ENCODE data around the gene TMC2.
"Not testable (repeated sequence)": the region's sequence is repeated elsewhere in the genome, so short reads cannot be mapped to it uniquely, and the experiment has no call there.

Gene TMC2

DNA sequence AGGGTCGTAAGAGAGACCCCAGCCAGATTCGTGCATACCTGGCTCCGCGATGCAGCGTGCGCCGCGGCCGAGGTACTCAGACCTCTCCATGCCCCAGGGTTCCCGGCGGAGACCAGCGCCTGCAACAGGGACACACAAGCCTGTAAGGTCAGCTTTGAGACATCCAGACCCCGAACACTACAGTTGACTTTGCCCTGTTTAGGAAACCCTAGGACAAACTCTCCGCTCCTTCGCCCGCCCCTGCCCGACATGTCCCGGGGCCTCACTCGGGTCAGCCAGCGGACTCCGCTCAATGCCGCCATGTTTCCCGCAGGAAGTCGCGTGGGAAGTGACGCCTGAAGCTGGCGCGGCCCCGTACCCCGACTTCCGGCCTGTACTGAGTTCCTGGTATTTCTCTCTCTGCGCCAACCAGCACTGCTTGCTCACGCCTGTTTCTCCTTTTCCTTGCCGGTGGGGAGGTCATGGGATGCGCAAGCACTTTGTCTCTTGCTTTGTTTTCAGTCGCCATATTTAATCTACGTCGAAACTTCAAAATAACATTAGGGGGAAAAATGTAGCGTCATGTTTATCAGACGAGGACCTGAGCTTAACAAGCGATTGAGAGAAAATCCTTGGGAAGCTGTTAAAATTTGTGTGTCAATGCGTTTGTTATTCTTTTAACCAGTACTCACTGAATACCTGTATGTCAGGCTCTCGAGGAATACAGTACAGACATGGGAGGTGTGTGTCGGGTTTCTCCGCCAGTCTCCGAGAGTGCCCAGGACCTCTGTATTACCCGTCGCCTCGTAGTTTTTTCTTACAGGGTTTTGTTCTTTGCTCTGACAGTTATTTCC lies 127.7 kb downstream of the TMC2 start, which contains the start of gene IDH3B:
TSS of gene IDH3B (minus strand) at position 330 of the 833 bp plus-strand sequence. CDS start at position 302, 28 bp downstream.
- peak; percentile 97 for DNase-seq

DNA sequence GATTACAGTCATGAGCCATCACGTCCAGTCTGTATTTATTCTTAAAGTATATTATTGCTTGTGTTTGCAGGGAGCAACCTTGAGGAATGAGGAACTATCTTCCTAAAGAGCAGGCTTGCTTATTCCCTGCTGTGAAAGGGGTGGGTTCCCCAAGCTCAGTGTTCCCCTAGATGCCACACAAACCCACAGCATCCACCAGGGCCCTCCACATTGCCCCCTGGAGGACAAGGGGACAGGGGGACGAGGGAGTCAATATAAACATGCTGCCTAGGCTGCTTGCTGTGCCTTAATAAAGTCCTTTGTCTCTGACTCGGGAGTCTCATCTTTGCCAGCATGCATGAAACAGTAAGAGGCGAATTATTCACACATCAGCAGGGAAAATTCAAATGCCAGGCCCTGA lies 135.6 kb downstream of the TMC2 start:
- DNase-seq, result peak; percentile 50

DNA sequence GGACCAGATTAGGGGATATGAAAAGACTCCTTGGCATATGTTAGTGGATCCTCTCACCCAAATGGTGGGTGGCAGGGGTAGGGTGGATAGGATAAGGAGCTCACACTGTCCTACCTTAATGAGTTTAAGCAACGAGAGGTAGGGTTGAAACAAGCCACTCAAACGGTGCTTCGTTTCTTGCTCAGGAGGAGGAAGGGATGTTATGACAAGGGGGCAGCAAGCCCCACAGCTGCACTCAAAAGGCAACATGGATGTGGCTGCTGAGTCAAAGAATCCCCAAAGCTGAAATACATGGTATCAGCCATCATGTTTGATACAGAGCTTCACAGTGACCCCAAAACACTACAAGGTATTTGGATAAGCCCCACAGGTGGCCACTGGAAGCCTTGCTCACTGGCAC lies 136.1 kb downstream of the TMC2 start:
- DNase-seq, result no peak

DNA sequence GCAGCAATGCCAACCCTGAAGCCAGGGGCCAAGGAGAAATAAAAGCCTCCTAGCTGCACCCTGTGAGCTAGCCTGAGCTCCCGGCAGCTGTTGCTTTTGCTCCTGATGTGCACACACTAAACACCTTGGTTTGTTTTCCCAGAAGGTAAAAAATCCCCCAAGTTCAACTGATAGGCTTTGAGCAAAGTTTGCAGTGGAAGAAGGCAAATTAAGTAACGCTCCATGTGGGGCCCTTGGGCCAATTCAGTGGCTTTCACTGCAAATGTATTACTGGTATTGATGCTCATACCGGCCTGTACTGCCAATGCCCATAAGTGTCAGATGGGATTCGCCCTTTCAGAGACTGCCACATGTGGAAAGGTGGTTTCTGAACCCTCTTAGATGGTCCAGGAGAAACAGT lies 137.1 kb downstream of the TMC2 start:
- no peak for DNase-seq

DNA sequence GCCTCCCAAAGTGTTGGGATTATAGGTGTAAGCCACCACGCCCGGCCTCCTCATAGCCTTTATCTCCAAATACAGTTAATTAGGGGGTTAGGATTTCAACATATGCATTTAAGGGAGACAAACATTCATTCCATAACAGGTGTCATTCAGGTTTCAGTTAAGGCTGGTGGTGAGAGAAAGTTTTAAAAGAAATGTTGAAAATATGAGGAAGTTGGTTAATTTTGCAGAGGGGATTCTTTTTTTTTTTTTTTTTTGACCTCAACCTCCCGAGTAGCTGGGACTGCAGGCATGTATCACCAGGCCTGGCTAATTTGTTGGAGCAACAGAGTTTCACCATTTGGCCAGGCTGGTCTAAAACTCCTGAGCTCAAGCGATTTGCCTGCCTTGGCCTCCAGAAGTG lies 143.7 kb downstream of the TMC2 start:
- DNase-seq, result no peak

DNA sequence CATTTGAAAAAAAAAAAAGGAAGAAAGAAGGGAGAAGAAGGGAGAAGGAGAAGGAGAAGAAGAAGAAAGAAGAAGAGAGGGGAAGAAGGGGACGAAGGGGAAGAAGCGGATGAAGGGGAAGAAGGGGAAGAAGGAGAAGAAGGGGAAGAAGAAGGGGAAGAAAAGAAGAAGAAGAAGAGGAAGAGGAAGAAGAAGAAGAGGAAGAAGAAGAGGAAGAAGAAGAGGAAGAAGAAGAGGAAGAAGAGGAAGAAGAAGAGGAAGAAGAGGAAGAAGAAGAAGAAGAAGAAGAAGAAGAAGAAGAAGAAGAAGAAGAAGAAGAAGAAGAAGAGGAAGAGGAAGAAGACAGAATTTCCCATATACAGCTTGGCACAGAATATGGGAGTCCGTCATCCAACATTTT lies 145.7 kb downstream of the TMC2 start:
- not testable (repeated sequence) for DNase-seq

DNA sequence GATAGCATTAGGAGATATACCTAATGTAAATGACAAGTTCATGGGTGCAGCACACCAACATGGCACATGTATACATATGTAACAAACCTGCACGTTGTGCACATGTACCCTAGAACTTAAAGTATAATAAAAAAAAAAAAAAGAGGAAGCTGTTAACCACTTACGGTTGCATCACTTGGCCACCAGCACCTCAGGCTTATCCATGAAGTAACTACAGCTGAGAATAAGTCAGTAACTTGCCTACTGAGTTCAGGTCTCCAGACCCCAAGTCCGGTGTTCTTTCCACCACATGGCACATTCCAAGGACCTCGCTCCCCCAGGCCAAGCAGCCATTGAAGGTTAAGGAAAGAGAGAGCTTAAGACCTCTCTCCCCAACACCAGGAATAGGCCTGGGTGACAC lies 148.4 kb downstream of the TMC2 start:
- DNase-seq, result peak; percentile 91

DNA sequence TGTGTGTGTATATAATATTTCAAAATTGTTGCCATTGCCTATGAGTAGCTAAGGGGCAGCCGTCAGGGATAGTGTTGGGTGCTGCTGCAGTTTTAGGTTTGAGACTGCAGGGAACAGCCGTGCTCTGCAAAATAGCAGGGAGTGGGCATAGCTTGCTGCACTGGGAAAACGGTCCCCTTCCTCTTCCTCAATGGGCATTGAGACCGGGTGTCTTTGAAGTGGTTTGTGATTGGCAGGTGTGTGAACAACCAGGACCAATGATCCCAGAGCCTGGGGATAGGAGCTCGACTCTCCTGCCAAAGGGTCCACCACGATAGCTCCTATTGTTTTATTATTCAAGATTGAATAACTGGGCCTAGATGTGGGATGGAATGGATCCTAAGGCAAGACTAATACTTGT lies 151.1 kb downstream of the TMC2 start:
- DNase-seq, result no peak

DNA sequence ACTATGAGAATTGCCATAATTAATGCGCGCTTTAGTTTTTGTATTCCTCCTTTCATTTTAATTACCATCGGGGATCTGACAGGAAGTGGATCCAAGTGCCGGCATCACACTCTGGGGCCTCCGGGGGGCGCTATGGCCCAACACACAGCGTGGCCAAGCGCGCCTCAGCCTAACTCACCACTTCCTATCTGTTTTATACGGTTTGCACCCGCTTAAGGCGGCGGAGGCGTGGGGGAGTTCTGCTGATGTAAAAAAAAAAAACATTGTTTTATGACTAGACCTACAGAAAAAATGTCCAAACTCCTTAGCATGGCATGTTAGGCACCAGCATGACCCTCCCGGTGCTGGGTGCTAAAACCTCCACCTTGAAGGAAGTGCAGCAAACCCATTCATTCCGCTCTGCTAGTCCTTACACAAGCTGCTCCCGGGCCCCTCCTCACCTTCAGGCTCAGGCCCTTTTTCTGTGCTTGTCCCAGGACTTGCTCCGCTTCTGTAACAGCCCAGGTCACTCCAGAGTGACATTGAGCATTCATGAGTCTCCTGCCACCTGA lies 151.7 kb downstream of the TMC2 start:
- DNase-seq, result peak; percentile 96

DNA sequence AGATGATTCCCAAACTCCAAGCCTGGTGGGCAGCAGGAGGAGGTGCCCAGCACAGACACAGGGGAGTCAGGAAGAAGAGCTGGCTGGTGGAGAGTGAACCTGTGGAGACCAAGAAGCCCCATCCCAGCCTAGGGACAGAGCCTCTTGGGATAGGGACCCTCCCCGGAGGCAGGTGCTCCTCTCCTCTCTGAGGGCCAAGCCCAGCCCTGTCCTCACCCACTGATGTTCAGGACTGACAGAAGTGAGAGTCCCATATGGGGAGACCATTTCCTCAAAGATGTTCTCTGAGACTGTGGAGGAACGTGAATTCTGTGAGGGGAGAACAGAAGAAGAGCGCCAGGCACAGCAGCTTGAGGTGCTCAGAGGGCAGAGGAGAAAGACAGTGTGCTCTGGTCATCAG lies 153.8 kb downstream of the TMC2 start:
- no peak for DNase-seq

DNA sequence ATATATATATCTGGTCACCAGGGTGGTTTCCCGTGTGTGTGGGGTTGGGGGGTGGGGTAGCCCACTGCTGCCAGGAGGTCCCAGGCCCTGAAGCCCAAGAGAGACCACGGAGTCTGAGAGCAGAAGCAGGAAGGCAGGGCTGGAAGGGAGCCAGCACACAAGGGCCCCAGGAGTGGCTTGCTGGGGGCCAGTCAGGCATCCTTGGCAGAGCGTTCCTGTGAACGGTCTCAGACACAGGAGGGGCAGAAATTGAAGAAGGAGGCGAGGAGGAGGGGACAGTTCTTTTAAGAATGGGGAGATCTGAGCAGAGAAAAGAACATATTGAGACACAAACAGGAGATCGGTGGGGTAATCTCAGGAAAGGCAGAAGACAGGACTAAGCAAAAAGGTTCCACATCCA lies 154.3 kb downstream of the TMC2 start:
- DNase-seq, result no peak

DNA sequence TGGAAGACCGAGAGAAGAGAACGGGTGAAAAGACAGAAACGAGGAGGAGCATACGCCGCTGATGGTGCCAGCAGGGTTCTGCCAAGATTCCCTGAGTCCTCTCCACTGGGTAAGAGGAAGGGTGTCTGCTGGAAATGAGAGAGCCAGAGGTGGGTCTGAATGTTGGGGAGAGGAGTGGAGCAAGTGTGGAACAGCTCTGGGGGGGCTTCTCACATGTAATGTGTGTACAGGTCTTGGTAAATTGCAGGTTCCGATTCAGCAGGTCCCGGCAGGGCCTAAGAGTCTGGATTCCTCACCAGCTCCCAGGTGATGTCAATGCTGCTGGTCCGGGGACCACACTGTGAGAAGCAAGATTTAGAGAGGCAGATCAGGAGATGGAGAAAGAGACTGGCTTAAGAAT lies 154.8 kb downstream of the TMC2 start:
- no peak for DNase-seq
